ENCODE data around the gene NPSR1.

The NPSR1 gene

GRCh38 chr7:34889951-34890350 is 231.9 kb downstream of the NPSR1 start:
- no peak for TF ChIP-seq CTCF (IDR thresholded peaks at IDR 0.05; ENCODE audit: unreplicated experiment in 3 of 3)
- no peak overlapping the region for H3K4me3 Mint-ChIP-seq
- H3K27ac Mint-ChIP-seq: no peak overlapping the region
- peaks cover 12% of the 10 kb centered on the region for H3K9me3 Mint-ChIP-seq
- H3K36me3 Mint-ChIP-seq (ENCODE audit: low read depth): no peaks in the 10 kb centered on the region
- H3K27me3 Mint-ChIP-seq (ENCODE audit: low read depth): no peaks in the 10 kb centered on the region
- no peaks in the 10 kb centered on the region for H3K4me1 Mint-ChIP-seq

GRCh38 chr7:34895202-34895601 is 237.2 kb downstream of the NPSR1 start:
- H3K9me3 Mint-ChIP-seq: peaks cover 21% of the 10 kb centered on the region

More at GRCh38 chr7:34895202-34895601, 237.2 kb downstream of the NPSR1 start:
- H3K27ac Mint-ChIP-seq: no peak overlapping the region
- no peak for TF ChIP-seq CTCF (IDR thresholded peaks at IDR 0.05; ENCODE audit: unreplicated experiment in 3 of 3)
- no peaks in the 10 kb centered on the region for H3K4me1 Mint-ChIP-seq
- no peaks in the 10 kb centered on the region for H3K36me3 Mint-ChIP-seq (ENCODE audit: low read depth)
- H3K27me3 Mint-ChIP-seq (ENCODE audit: low read depth): peaks cover 6% of the 10 kb centered on the region
- no peak overlapping the region for H3K4me3 Mint-ChIP-seq

Data from nephron (organoid).